MCF 10A (cell line): ENCODE results near the gene RIC8A. TPM values are rescaled to one million over a fixed set of nuclear protein-coding genes. Genes with fewer than 3 reads are reported as not detected.

ENCODE experiments used
- BruUV-seq: library from RNA; stranded (reverse); fragments of 400-500 nt; replicated peaks from 2 replicates; lab custom pipeline; 2021; lab: Mats Ljungman, UMichigan
- CTCF ChIA-PET: fragments of 300-600 bp; sonication (Branson Sonifier 250); formaldehyde crosslinking; extraction: SDS; loops from one replicate; lab custom pipeline; 2021; ENCODE audit warnings: antibody characterized with exemption, inconsistent platforms; lab: Yijun Ruan, JAX
- POLR2A ChIA-PET: fragments of 300-600, 350-650 bp; sonication (Branson Sonifier 250); formaldehyde crosslinking; extraction: SDS; loops from one replicate; lab custom pipeline; 2020; ENCODE audit warnings: antibody characterized with exemption, inconsistent platforms; lab: Yijun Ruan, JAX
- DNase-seq: peaks from one replicate; pipeline ENCODE4 v3.0.0-alpha.2; 2018; ENCODE audit not compliant: unreplicated experiment
- H3K27ac Mint-ChIP-seq: one replicate; pipeline ENCODE4 v1.8.0; 2022; ENCODE audit warnings: mild to moderate bottlenecking, low read depth, mixed read lengths; ENCODE audit not compliant: unreplicated experiment
- H3K27me3 Mint-ChIP-seq: one replicate; pipeline ENCODE4 v1.8.0; 2022; ENCODE audit warnings: mixed read lengths; ENCODE audit not compliant: insufficient read depth, unreplicated experiment
- H3K36me3 Mint-ChIP-seq: one replicate; pipeline ENCODE4 v1.8.0; 2022; ENCODE audit warnings: mild to moderate bottlenecking, moderate library complexity, mixed read lengths; ENCODE audit not compliant: insufficient read depth, unreplicated experiment
- H3K4me1 Mint-ChIP-seq: one replicate; pipeline ENCODE4 v1.8.0; 2022; ENCODE audit warnings: mixed read lengths; ENCODE audit not compliant: insufficient read depth, unreplicated experiment
- H3K4me3 Mint-ChIP-seq: one replicate; pipeline ENCODE4 v1.8.0; 2022; ENCODE audit warnings: mild to moderate bottlenecking, moderate library complexity, mixed read lengths; ENCODE audit not compliant: unreplicated experiment
- H3K9me3 Mint-ChIP-seq: one replicate; pipeline ENCODE4 v1.8.0; 2022; ENCODE audit warnings: mixed read lengths; ENCODE audit not compliant: unreplicated experiment
- CTCF ChIP-seq: fragments of 200-600 bp; IDR thresholded peaks from one replicate; pipeline ENCODE4 v1.8.0; 2022; ENCODE audit warnings: antibody characterized with exemption, mild to moderate bottlenecking; ENCODE audit not compliant: unreplicated experiment
- intact Hi-C: fragments of 100-400 bp; cut with micrococcal nuclease; formaldehyde crosslinking; loops from 2 replicates; pipeline ENCODE4 v1.14.1; 2022
- total RNA-seq: library from RNA; stranded (reverse); gene quantifications from 2 replicates; pipeline ENCODE4 v1.2.3, GENCODE V29; 2022

The RIC8A gene
- total RNA-seq, 1 experiment from 2014 or later: 93.3 TPM

- TF ChIP-seq CTCF: no peak
- intact Hi-C loops: no loop called here
- POLR2A ChIA-PET: no interaction called here
- Mint-ChIP-seq H3K36me3 (peaks cover 14% of the 10 kb centered on the region), H3K4me3 (no peak overlapping the region), H3K9me3 (no peaks in the 10 kb centered on the region), H3K27ac (no peak overlapping the region), H3K4me1 (peaks cover 10% of the 10 kb centered on the region), H3K27me3 (no peaks in the 10 kb centered on the region)
- BruUV-seq: no TSS peak
- CTCF ChIA-PET: interaction anchor here (5.0 kb wide), 1 partner anchor 245 kb away, joined by 18 read pairs; no protein-coding TSS in a partner anchor
- no peak for DNase-seq
Measured at GRCh38 chr11:203945-204586, 3.4 kb upstream of the RIC8A start.

- no TSS peak for BruUV-seq
- ChIA-PET POLR2A (interaction anchor here (5.9 kb wide), 1 partner anchor 31 kb away, joined by 136 read pairs; the partner anchor contains the start of genes PSMD13 and SIRT3), CTCF (interaction anchor here (1.1 to 5.0 kb wide), 2 partner anchors 159 to 244 kb away, joined by 3 to 18 read pairs; no protein-coding TSS in a partner anchor)
- Mint-ChIP-seq H3K9me3 (no peaks in the 10 kb centered on the region), H3K36me3 (peaks cover 17% of the 10 kb centered on the region), H3K4me1 (peaks cover 10% of the 10 kb centered on the region), H3K4me3 (no peak overlapping the region), H3K27me3 (no peaks in the 10 kb centered on the region), H3K27ac (no peak overlapping the region)
- intact Hi-C loops: loop anchor here (5.0 kb wide), 1 partner anchor 243 kb away; no protein-coding TSS in a partner anchor
- no peak for TF ChIP-seq CTCF
- DNase-seq: no peak
Measured at GRCh38 chr11:204587-205109, 2.9 kb upstream of the RIC8A start.

GRCh38 chr11:205221-206001, 2.1 kb upstream of the RIC8A start:
- no peak for DNase-seq
- ChIA-PET CTCF (interaction anchor here (1.1 to 5.0 kb wide), 2 partner anchors 159 to 243 kb away, joined by 3 to 18 read pairs; no protein-coding TSS in a partner anchor), POLR2A (interaction anchor here (0.8 to 5.9 kb wide), 7 partner anchors 30 to 300 kb away, joined by 4 to 136 read pairs (median 29); partner anchors contain the start of genes PKP3, PSMD13, PTDSS2 and RNH1)
- H3K4me3 Mint-ChIP-seq: peak overlapping the region; percentile 99
- no peaks in the 10 kb centered on the region for H3K27me3 Mint-ChIP-seq
- no peaks in the 10 kb centered on the region for H3K9me3 Mint-ChIP-seq
- peaks cover 15% of the 10 kb centered on the region for H3K4me1 Mint-ChIP-seq
- intact Hi-C loops: loop anchor here (5.0 kb wide), 1 partner anchor 242 kb away; no protein-coding TSS in a partner anchor
- no peak for TF ChIP-seq CTCF
- peaks cover 22% of the 10 kb centered on the region for H3K36me3 Mint-ChIP-seq
- no peak overlapping the region for H3K27ac Mint-ChIP-seq
- no TSS peak for BruUV-seq
